ENCODE data around the gene RAB30.

The RAB30 gene

GRCh38 chr11:82932564-82932963 is 139.1 kb downstream of the RAB30 start:
- DNase-seq = no peak

GRCh38 chr11:82930734-82931133 is 141.0 kb downstream of the RAB30 start:
- DNase-seq = no peak

- DNase-seq = no peak
Measured at GRCh38 chr11:82930229-82930628, 141.5 kb downstream of the RAB30 start.

GRCh38 chr11:82929121-82929520 is 142.6 kb downstream of the RAB30 start:
- DNase-seq = no peak

- peak; percentile 1 for DNase-seq
Measured at GRCh38 chr11:82927264-82927880, 144.3 kb downstream of the RAB30 start.

- no peak for DNase-seq
Measured at GRCh38 chr11:82924522-82925224, 147.0 kb downstream of the RAB30 start.

All from stimulated activated naive CD4-positive, alpha-beta T cell treated with Interleukin-2 at 50 U/mL for 16 hours (primary cell).